ENCODE measurements around the gene PZP. TPM values are rescaled to one million over a fixed set of nuclear protein-coding genes. Genes with fewer than 3 reads are reported as not detected.

The PZP gene
- total and polyA plus RNA-seq, 2 of the 13 experiments (the other 11 are each of a cell fraction or from before 2014, with no cell fraction given): 0.07 to 0.89 TPM

GRCh38 chr12:9115731-9116559 lies 92.2 kb downstream of the PZP start, which contains the start of gene A2M (continued):
- TF ChIP-seq, protein P1, sequence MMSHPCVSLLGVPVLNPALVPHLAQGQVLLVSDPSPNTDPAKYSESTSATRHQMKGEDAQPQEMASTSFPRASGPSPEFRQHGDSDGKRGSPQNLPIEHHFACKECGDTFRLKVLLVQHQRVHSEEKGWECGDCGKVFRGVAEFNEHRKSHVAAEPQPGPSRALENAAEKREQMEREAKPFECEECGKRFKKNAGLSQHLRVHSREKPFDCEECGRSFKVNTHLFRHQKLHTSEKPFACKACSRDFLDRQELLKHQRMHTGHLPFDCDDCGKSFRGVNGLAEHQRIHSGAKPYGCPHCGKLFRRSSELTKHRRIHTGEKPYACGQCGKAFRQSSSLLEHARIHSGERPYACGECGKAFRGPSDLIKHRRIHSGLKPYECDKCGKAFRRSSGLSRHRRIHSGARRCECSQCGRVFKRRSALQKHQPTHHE (CRISPR knock-in tag; IDR thresholded peaks at IDR 0.05; ENCODE audit: borderline replicate concordance): peak; percentile 38; the same call in 1 of the 2 replicates
- TF ChIP-seq ZNF563 (CRISPR knock-in tag; IDR thresholded peaks at IDR 0.05): 0 out of 2 replicates have a peak, but pooled peaks have one; percentile 30
- TF ChIP-seq, protein P2, sequence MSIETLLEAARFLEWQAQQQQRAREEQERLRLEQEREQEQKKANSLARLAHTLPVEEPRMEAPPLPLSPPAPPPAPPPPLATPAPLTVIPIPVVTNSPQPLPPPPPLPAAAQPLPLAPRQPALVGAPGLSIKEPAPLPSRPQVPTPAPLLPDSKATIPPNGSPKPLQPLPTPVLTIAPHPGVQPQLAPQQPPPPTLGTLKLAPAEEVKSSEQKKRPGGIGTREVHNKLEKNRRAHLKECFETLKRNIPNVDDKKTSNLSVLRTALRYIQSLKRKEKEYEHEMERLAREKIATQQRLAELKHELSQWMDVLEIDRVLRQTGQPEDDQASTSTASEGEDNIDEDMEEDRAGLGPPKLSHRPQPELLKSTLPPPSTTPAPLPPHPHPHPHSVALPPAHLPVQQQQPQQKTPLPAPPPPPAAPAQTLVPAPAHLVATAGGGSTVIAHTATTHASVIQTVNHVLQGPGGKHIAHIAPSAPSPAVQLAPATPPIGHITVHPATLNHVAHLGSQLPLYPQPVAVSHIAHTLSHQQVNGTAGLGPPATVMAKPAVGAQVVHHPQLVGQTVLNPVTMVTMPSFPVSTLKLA (IDR thresholded peaks at IDR 0.05): no peak
- TF ChIP-seq, protein P3, sequence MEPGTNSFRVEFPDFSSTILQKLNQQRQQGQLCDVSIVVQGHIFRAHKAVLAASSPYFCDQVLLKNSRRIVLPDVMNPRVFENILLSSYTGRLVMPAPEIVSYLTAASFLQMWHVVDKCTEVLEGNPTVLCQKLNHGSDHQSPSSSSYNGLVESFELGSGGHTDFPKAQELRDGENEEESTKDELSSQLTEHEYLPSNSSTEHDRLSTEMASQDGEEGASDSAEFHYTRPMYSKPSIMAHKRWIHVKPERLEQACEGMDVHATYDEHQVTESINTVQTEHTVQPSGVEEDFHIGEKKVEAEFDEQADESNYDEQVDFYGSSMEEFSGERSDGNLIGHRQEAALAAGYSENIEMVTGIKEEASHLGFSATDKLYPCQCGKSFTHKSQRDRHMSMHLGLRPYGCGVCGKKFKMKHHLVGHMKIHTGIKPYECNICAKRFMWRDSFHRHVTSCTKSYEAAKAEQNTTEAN (CRISPR knock-in tag; conservative IDR thresholded peaks at IDR 0.05): no peak; the same call in 1 of the 2 replicates
- TF ChIP-seq SIN3A (IDR thresholded peaks at IDR 0.05; ENCODE audit: borderline replicate concordance, low read depth, low read length): peak; percentile 95
- TF ChIP-seq DPF2 (CRISPR knock-in tag; IDR thresholded peaks at IDR 0.05; ENCODE audit: borderline replicate concordance, low read depth): no peak; the same call in 1 of the 2 replicates
- peak; percentile 89; the same call in 1 of the 2 replicates for TF ChIP-seq SSRP1 (CRISPR knock-in tag; IDR thresholded peaks at IDR 0.05)
- peak; percentile 94 for TF ChIP-seq TBL1XR1 (IDR thresholded peaks at IDR 0.05; ENCODE audit: borderline replicate concordance, low read length, partially characterized antibody)
- peak; percentile 99 for TF ChIP-seq POLR2AphosphoS5 (IDR thresholded peaks at IDR 0.05; ENCODE audit: low read depth, low read length)
- TF ChIP-seq NR2F2 (IDR thresholded peaks at IDR 0.05; ENCODE audit: borderline replicate concordance, low read depth): peak; percentile 76; the same call in 1 of the 2 replicates
- peak; percentile 28; the same call in 1 of the 2 replicates for TF ChIP-seq CBX5 (CRISPR knock-in tag; IDR thresholded peaks at IDR 0.05; ENCODE audit: borderline replicate concordance)
- peak; percentile 89; the same call in 1 of the 2 replicates for TF ChIP-seq MTF1 (CRISPR knock-in tag; IDR thresholded peaks at IDR 0.05)
- peak; percentile 43; the same call in 1 of the 2 replicates for TF ChIP-seq TOE1 (CRISPR knock-in tag; IDR thresholded peaks at IDR 0.05)
- peak; percentile 88 for TF ChIP-seq PHF21A (CRISPR knock-in tag; IDR thresholded peaks at IDR 0.05)
- peak; percentile 89; the same call in 1 of the 2 replicates for TF ChIP-seq ZC3H4 (CRISPR knock-in tag; IDR thresholded peaks at IDR 0.05; ENCODE audit: borderline replicate concordance)
- no peak for TF ChIP-seq KLF15 (CRISPR knock-in tag; IDR thresholded peaks at IDR 0.05; ENCODE audit: borderline replicate concordance)
- TF ChIP-seq SMYD3 (CRISPR knock-in tag; IDR thresholded peaks at IDR 0.05): 0 out of 2 replicates have a peak, but pooled peaks have one; percentile 20
- TF ChIP-seq SRF (IDR thresholded peaks at IDR 0.05; ENCODE audit: low read depth, low read length): peak; percentile 93
- TF ChIP-seq ZFP37 (CRISPR knock-in tag; IDR thresholded peaks at IDR 0.05; ENCODE audit: borderline replicate concordance): 0 out of 2 replicates have a peak, but pooled peaks have one; percentile 76
- TF ChIP-seq ZNF430 (CRISPR knock-in tag; IDR thresholded peaks at IDR 0.05): peak; percentile 82; the same call in 1 of the 2 replicates
- peak; percentile 55 for TF ChIP-seq CEBPG (CRISPR knock-in tag; IDR thresholded peaks at IDR 0.05)
- peak; percentile 73; the same call in 1 of the 2 replicates for TF ChIP-seq ZNF766 (CRISPR knock-in tag; IDR thresholded peaks at IDR 0.05; ENCODE audit: borderline replicate concordance)
- peak; percentile 60; the same call in 1 of the 2 replicates for TF ChIP-seq ATF7-NPFF (CRISPR knock-in tag; IDR thresholded peaks at IDR 0.05; ENCODE audit: low read depth)
- peak; percentile 96 for TF ChIP-seq MED13 (CRISPR knock-in tag; IDR thresholded peaks at IDR 0.05)
- TF ChIP-seq ZNF777 (CRISPR knock-in tag; IDR thresholded peaks at IDR 0.05): no peak
- peak; percentile 59; the same call in 1 of the 2 replicates for TF ChIP-seq YEATS2 (CRISPR knock-in tag; IDR thresholded peaks at IDR 0.05; ENCODE audit: borderline replicate concordance)
- no peak for TF ChIP-seq ZNF724P (CRISPR knock-in tag; IDR thresholded peaks at IDR 0.05; ENCODE audit: borderline replicate concordance)
